Measurements from ENCODE around the gene CIB1. TPM values are rescaled to one million over a fixed set of nuclear protein-coding genes. Genes with fewer than 3 reads are reported as not detected.
"Not testable (repeated sequence)": the region's sequence is repeated elsewhere in the genome, so short reads cannot be mapped to it uniquely, and the experiment has no call there.

Gene CIB1
- total and polyA plus RNA-seq, 12 donors = 70.5 to 144 (median 79.7) TPM

DNA sequence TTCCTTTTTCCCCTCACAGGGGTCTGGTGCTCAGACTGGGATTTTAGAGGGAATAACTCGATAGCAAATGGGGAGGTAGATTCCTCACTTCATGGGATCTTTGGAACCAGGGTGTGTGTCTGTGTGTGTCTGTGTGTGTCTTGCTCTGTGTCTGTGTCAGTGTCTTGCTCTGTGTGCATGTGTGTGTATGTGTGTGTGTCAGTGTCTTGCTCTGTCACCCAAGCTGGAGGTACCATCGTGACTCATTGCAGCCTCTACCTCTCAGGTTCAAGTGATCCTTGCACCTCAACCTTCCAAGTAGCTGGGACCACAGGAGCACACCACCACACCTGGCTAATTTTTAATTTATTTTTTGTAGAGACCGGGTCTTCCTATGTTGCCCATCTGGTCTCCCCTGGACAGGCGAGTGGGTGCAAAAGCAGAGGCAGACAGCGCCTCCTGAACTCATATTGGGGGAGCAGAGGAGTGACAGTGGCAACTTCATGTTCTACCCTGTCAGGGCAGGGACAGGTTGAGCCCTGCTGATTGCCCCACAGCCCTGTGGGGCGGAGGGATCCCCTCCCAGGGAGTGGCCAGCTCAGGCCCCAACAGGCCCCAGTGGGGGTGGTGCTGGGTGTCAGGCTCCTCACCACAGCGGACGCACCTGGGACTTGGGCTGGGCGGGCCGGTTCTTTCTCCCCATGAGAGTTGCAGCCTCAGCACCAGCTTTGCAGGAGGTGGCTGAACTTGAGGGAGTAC is 43.0 kb downstream of the CIB1 start:
- no peaks in the 10 kb centered on the region for H3K9me3 ChIP-seq
- WGBS, 2 donors = 91 to 93% methylated on average over 10 of the region's 10 CpGs
- no peak overlapping the region for H3K4me3 ChIP-seq
- intact Hi-C loops (cut with DNase I) = loop anchor here in 1 of 10 donors (5.0 kb wide), 1 partner anchor 37 kb away; no protein-coding TSS in a partner anchor
- H3K36me3 ChIP-seq = peaks cover 0 to 3% (median 0%) of the 10 kb centered on the region in 9 donors
- DNase-seq (no peak), ATAC-seq (peak in 1 of 8 donors; percentile 10)
- H3K27ac ChIP-seq = peak overlapping the region in 8 of 10 donors; percentile 17 to 72 (median 54)
- TF ChIP-seq, protein P1, sequence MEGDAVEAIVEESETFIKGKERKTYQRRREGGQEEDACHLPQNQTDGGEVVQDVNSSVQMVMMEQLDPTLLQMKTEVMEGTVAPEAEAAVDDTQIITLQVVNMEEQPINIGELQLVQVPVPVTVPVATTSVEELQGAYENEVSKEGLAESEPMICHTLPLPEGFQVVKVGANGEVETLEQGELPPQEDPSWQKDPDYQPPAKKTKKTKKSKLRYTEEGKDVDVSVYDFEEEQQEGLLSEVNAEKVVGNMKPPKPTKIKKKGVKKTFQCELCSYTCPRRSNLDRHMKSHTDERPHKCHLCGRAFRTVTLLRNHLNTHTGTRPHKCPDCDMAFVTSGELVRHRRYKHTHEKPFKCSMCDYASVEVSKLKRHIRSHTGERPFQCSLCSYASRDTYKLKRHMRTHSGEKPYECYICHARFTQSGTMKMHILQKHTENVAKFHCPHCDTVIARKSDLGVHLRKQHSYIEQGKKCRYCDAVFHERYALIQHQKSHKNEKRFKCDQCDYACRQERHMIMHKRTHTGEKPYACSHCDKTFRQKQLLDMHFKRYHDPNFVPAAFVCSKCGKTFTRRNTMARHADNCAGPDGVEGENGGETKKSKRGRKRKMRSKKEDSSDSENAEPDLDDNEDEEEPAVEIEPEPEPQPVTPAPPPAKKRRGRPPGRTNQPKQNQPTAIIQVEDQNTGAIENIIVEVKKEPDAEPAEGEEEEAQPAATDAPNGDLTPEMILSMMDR (IDR thresholded peaks at IDR 0.05) = no peak
- H3K27me3 ChIP-seq = no peaks in the 10 kb centered on the region
- H3K4me1 ChIP-seq = peaks cover 10 to 82% (median 27%) of the 10 kb centered on the region in 9 donors

- no peaks in the 10 kb centered on the region for H3K9me3 ChIP-seq
- H3K36me3 ChIP-seq = no peaks in the 10 kb centered on the region
- no peaks in the 10 kb centered on the region for H3K27me3 ChIP-seq
- ATAC-seq (no peak), DNase-seq (no peak)
- peaks cover 10 to 89% (median 27%) of the 10 kb centered on the region in 9 donors for H3K4me1 ChIP-seq
- TF ChIP-seq, protein P1 (IDR thresholded peaks at IDR 0.05) = no peak
- H3K27ac ChIP-seq = peak overlapping the region in 1 of 10 donors; percentile 69
- intact Hi-C loops (cut with DNase I) = loop anchor here in 1 of 10 donors (5.0 kb wide), 1 partner anchor 37 kb away; no protein-coding TSS in a partner anchor
- 76 to 81% methylated on average over 10 of the region's 10 CpGs for WGBS, 2 donors
- no peak overlapping the region for H3K4me3 ChIP-seq
Observed at GRCh38 chr15:90189781-90190467, 43.8 kb downstream of the CIB1 start.

DNA sequence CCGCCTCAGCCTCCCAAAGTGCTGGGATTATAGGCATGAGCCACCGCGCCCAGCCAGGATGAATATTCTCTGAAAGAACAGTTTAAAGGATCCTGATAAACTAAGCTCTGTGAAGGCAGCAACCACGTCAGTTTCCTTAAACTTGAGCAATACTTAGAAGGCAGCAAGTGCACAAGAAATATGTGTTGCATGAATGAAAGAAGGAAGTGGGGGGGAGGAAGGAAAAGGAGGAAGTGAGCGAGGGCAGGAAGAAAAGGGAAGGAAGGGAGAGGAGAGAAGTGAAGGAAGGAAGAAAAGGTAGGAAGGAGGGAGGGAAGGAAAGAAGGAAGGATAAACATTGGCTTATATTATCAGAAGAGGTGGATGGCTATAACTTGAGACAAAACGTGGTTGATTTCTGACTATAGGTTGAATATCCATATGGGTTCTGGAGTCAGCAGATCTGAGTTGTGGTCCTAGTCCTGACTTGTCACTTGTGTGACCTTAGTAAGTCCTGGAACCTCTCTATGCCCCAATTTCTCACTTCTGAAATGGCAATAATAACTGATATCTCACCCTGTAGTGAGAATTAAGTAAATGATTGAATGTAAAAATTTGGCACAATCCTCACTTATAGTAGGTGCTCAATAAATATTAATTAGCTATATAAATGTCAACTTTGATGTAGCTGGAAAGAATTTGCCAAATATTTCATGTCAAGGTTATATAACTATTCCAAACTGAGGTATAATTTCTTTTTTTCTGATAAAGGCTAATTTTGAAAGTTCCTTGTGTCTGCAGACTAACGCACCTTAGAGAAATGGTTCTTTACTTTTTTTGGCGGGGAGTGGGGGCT is 44.6 kb downstream of the CIB1 start:
- 77 to 86% methylated on average over 8 of the region's 8 CpGs for WGBS, 2 donors
- no peak for DNase-seq
- TF ChIP-seq, protein P1 (IDR thresholded peaks at IDR 0.05) = no peak
- H3K27ac ChIP-seq = peak overlapping the region in 1 of 10 donors; percentile 69
- H3K9me3 ChIP-seq = no peaks in the 10 kb centered on the region
- peaks cover 10 to 97% (median 30%) of the 10 kb centered on the region in 9 donors for H3K4me1 ChIP-seq
- H3K4me3 ChIP-seq = no peak overlapping the region
- H3K36me3 ChIP-seq = no peaks in the 10 kb centered on the region
- intact Hi-C loops (cut with DNase I) = no loop called here
- no peak for ATAC-seq
- peaks cover 0 to 4% (median 0%) of the 10 kb centered on the region in 7 donors for H3K27me3 ChIP-seq

GRCh38 chr15:90188065-90188464 is 45.7 kb downstream of the CIB1 start:
- DNase-seq = not testable (repeated sequence)

More at GRCh38 chr15:90188065-90188464, 45.7 kb downstream of the CIB1 start:
- intact Hi-C loops (cut with DNase I); H3K9me3 ChIP-seq; ATAC-seq; H3K4me3 ChIP-seq; H3K36me3 ChIP-seq; H3K27me3 ChIP-seq: not testable (repeated sequence)
- WGBS, 2 donors = 96 to 97% methylated on average over 7 of the region's 7 CpGs
- Histone ChIP-seq H3K4me1 (peaks cover 6 to 95% (median 32%) of the 10 kb centered on the region in 9 donors), H3K27ac (peak overlapping the region in 1 of 10 donors; percentile 69)
